Measurements from ENCODE around the gene GPR37.

DNA sequence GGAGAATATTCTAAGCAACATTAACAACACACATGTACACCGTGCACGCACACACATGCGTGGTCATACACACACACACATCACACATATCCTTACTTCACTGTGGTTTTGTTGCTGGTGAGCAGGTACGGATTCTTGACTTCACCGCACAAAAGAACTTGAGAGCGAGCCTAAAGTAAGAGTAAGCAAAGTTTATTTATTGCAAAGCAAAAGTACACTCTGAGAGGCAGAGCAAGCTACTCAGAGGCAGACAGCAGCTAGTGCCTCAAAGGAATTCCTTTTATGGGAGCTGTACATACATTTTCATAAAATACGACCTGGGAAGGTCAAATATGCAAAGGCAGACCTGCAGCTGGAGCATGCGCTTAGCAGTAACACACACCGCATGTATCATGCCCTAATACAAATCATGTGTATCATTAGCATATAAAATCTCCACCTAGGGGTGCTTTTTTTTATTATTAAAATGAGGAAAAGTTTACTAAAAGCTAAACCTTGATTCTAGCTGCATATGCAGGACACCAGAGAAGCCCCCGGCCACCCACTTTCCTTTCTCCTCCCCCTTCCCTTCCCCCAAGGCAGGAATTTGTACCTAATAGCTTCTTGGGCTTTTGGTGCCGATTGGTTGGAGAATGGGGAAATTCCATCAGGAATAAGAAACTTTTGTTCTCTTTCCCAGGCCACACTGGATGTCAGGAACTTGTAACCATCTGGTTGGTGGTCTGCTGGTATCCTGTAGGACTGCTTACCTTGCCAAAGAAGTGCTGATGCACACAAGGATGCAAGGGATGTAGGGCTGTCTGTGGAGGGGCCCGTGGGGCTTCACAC, 16.5 kb upstream of the GPR37 start:
- TF ChIP-seq POLR2AphosphoS5 (IDR thresholded peaks at IDR 0.05): no peak
- TF ChIP-seq, protein P1, sequence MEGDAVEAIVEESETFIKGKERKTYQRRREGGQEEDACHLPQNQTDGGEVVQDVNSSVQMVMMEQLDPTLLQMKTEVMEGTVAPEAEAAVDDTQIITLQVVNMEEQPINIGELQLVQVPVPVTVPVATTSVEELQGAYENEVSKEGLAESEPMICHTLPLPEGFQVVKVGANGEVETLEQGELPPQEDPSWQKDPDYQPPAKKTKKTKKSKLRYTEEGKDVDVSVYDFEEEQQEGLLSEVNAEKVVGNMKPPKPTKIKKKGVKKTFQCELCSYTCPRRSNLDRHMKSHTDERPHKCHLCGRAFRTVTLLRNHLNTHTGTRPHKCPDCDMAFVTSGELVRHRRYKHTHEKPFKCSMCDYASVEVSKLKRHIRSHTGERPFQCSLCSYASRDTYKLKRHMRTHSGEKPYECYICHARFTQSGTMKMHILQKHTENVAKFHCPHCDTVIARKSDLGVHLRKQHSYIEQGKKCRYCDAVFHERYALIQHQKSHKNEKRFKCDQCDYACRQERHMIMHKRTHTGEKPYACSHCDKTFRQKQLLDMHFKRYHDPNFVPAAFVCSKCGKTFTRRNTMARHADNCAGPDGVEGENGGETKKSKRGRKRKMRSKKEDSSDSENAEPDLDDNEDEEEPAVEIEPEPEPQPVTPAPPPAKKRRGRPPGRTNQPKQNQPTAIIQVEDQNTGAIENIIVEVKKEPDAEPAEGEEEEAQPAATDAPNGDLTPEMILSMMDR (IDR thresholded peaks at IDR 0.05): no peak

Data from esophagus muscularis mucosa (tissue), 3 donors.